Hindlimb muscle (tissue), 1 donor: ENCODE results near the gene TARDBP. TPM values are rescaled to one million over a fixed set of nuclear protein-coding genes. Genes with fewer than 3 reads are reported as not detected.
"Not testable (repeated sequence)": the region's sequence is repeated elsewhere in the genome, so short reads cannot be mapped to it uniquely, and the experiment has no call there.

Experiments used
- DNase-seq: peaks from one replicate; pipeline ENCODE4 v3.0.0-alpha.2; 2013
- polyA plus RNA-seq: library from polyadenylated mRNA; unstranded; fragments of 120-200 nt; gene quantifications from one replicate; pipeline ENCODE4 v1.2.1, GENCODE V29; 2013; ENCODE audit not compliant: insufficient read length

TARDBP gene
- polyA plus RNA-seq = 172 TPM

GRCh38 chr1:11012260-11013159 is at the start of gene TARDBP:
TSS of gene TARDBP (plus strand) at chr1:11012654. CDS start at chr1:11013728, 1,074 bp downstream.
- DNase-seq = peak; percentile 92

- no peak for DNase-seq
These were observed 46.8 kb upstream of the TARDBP start for GRCh38 chr1:10965546-10966226.

GRCh38 chr1:10967090-10967489 is 45.4 kb upstream of the TARDBP start:
- DNase-seq = no peak

GRCh38 chr1:10968411-10968826 is 44.0 kb upstream of the TARDBP start:
- no peak for DNase-seq

GRCh38 chr1:10969267-10969970 is 43.0 kb upstream of the TARDBP start:
- no peak for DNase-seq

GRCh38 chr1:10969971-10970332 is 42.5 kb upstream of the TARDBP start:
- DNase-seq = no peak

- DNase-seq = peak; percentile 42
These were observed 38.9 kb upstream of the TARDBP start for GRCh38 chr1:10973552-10973951.

GRCh38 chr1:10973956-10974881 is 38.2 kb upstream of the TARDBP start:
- DNase-seq = no peak

GRCh38 chr1:10975567-10976326 is 36.7 kb upstream of the TARDBP start:
- DNase-seq = no peak

GRCh38 chr1:10978719-10979118 is 33.7 kb upstream of the TARDBP start:
- no peak for DNase-seq

GRCh38 chr1:10979483-10979920 is 33.0 kb upstream of the TARDBP start:
- no peak for DNase-seq

- DNase-seq = peak; percentile 48
These were observed 32.3 kb upstream of the TARDBP start for GRCh38 chr1:10980094-10980577.

- no peak for DNase-seq
These were observed 31.4 kb upstream of the TARDBP start for GRCh38 chr1:10980841-10981727.

GRCh38 chr1:10986525-10986890 is 25.9 kb upstream of the TARDBP start:
- no peak for DNase-seq

GRCh38 chr1:10987840-10988417 is 24.5 kb upstream of the TARDBP start:
- DNase-seq = no peak

GRCh38 chr1:10989095-10989494 is 23.4 kb upstream of the TARDBP start:
- DNase-seq = no peak

- DNase-seq = not testable (repeated sequence)
These were observed 22.4 kb upstream of the TARDBP start for GRCh38 chr1:10989920-10990516.

GRCh38 chr1:10990828-10991227 is 21.6 kb upstream of the TARDBP start:
- DNase-seq = no peak

GRCh38 chr1:10992004-10992403 is 20.4 kb upstream of the TARDBP start:
- not testable (repeated sequence) for DNase-seq
